Natural killer cell (primary cell): ENCODE data around the gene IL12RB2. TPM values are rescaled to one million over a fixed set of nuclear protein-coding genes. Genes with fewer than 3 reads are reported as not detected.

Experiments used
- ATAC-seq, 3 donors: fragments of 150-1000 bp in 2 of 3; fragments of 200-7000 bp in 1 of 3; cut with Tn5 transposase; 1 replicate in 1 of 3; 2 replicates in 2 of 3; pipeline ENCODE4 v1.10.0; 2021; ENCODE audit warnings: mild to moderate bottlenecking in 2 of 3, moderate library complexity in 2 of 3
- DNase-seq, 2 donors: peaks; one replicate each; pipeline versions ENCODE4 v3.0.0 to v3.0.0-alpha.2; 2013 to 2021; ENCODE audit warnings: mixed read lengths in 1 of 2
- H3K27ac ChIP-seq: one replicate; pipeline ENCODE4 v1.5.1; 2013; ENCODE audit warnings: mild to moderate bottlenecking, low read length
- H3K27me3 ChIP-seq: one replicate; pipeline ENCODE4 v1.6.1; 2013; ENCODE audit warnings: low read length; ENCODE audit not compliant: control insufficient read depth, insufficient read depth
- H3K36me3 ChIP-seq: one replicate; pipeline ENCODE4 v1.6.1; 2013; ENCODE audit warnings: low read length; ENCODE audit not compliant: control insufficient read depth, insufficient read depth
- H3K4me1 ChIP-seq: one replicate; pipeline ENCODE4 v1.6.1; 2013; ENCODE audit warnings: low read length; ENCODE audit not compliant: control insufficient read depth, insufficient read depth
- H3K4me3 ChIP-seq: one replicate; pipeline ENCODE4 v1.5.1; 2013; ENCODE audit warnings: low read length
- H3K9me3 ChIP-seq: one replicate; pipeline ENCODE4 v1.6.1; 2013; ENCODE audit warnings: low read length; ENCODE audit not compliant: control insufficient read depth, insufficient read depth
- H3K27ac Mint-ChIP-seq, 2 donors: one replicate each; pipeline ENCODE4 v1.8.0; 2022; ENCODE audit warnings: mild to moderate bottlenecking in 2 of 2, mixed read lengths in 2 of 2, moderate library complexity in 1 of 2
- H3K27me3 Mint-ChIP-seq, 2 donors: one replicate each; pipeline ENCODE4 v1.8.0; 2022; ENCODE audit warnings: low read depth in 2 of 2, mixed read lengths in 2 of 2
- H3K36me3 Mint-ChIP-seq: one replicate; pipeline ENCODE4 v1.8.0; 2022; ENCODE audit warnings: mixed read lengths
- H3K4me1 Mint-ChIP-seq, 2 donors: one replicate each; pipeline ENCODE4 v1.8.0; 2022; ENCODE audit warnings: mixed read lengths in 2 of 2
- H3K4me3 Mint-ChIP-seq: one replicate; pipeline ENCODE4 v1.8.0; 2022; ENCODE audit warnings: mild to moderate bottlenecking, moderate library complexity, mixed read lengths
- H3K9me3 Mint-ChIP-seq, 2 donors: one replicate each; pipeline ENCODE4 v1.8.0; 2022; ENCODE audit warnings: mixed read lengths in 2 of 2
- CTCF ChIP-seq: fragments of 200-600 bp; IDR thresholded peaks from one replicate; pipeline ENCODE4 v1.8.0; 2022; ENCODE audit warnings: antibody characterized with exemption
- WGBS: methylation state at CpG from one replicate; pipeline ENCODE4 v1.1.7; 2013; ENCODE audit warnings: missing lambda C conversion rate; ENCODE audit not compliant: insufficient coverage; 5-methylcytosine and 5-hydroxymethylcytosine counted together
- intact Hi-C: fragments of 100-400 bp; cut with micrococcal nuclease; formaldehyde crosslinking; loops from one replicate; pipeline ENCODE4 v1.14.2; 2022
- total RNA-seq, 4 donors: library from RNA; stranded (reverse); fragments of 120-200 nt in 1 of 4; gene quantifications; one replicate each; pipeline versions ENCODE4 v1.2.3 to v1.2.4, GENCODE V29; 2013 to 2022

IL12RB2 gene
- total RNA-seq, 3 donors from 2014 or later (not counting 1 experiment from before 2014, with no cell fraction given), result 18.2 to 51.2 (median 24.8) TPM

GRCh38 chr1:67430358-67431155 is 122.9 kb downstream of the IL12RB2 start, which contains the start of gene SERBP1:
Gene SERBP1, minus strand, starts transcription at chr1:67430402. Its CDS starts 102 bp downstream, at chr1:67430300.
- DNase-seq, result peak; percentile 91 to 98
- TF ChIP-seq CTCF, result no peak
- peak; percentile 82 to 95 (median 85) for ATAC-seq
- H3K9me3 ChIP-seq, result no peaks in the 10 kb centered on the region
- peak within 1 kb of the TSS; percentile 98 for H3K27ac ChIP-seq
- H3K4me3 Mint-ChIP-seq, result peak within 1 kb of the TSS; percentile 100
- H3K4me3 ChIP-seq, result peak within 1 kb of the TSS; percentile 80
- H3K27ac Mint-ChIP-seq, result peak within 1 kb of the TSS; percentile 99 to 100
- H3K4me1 ChIP-seq, result peaks cover 5% of the 10 kb centered on the region
- peaks cover 0 to 7% of the 10 kb centered on the region in 2 donors for H3K27me3 Mint-ChIP-seq
- no peaks in the 10 kb centered on the region for H3K27me3 ChIP-seq
- peaks cover 1% of the 10 kb centered on the region for H3K36me3 Mint-ChIP-seq
- under 1% methylated on average over 62 of the region's 62 CpGs for WGBS
- no peaks in the 10 kb centered on the region for H3K9me3 Mint-ChIP-seq
- H3K4me1 Mint-ChIP-seq, result peaks cover 60 to 62% of the 10 kb centered on the region in 2 donors
- H3K36me3 ChIP-seq, result peaks cover 9% of the 10 kb centered on the region
- intact Hi-C loops, result loop anchor here (1.0 to 10.0 kb wide), 5 partner anchors 70 to 496 kb away; partner anchors contain the start of gene GADD45A

- Mint-ChIP-seq H3K27me3 (peaks cover 0 to 7% of the 10 kb centered on the region in 2 donors), H3K4me3 (peak overlapping the region; percentile 100), H3K36me3 (no peaks in the 10 kb centered on the region), H3K4me1 (peaks cover 53 to 55% of the 10 kb centered on the region in 2 donors), H3K9me3 (no peaks in the 10 kb centered on the region), H3K27ac (peak overlapping the region; percentile 99 to 100)
- H3K27me3 ChIP-seq, result no peaks in the 10 kb centered on the region
- no peaks in the 10 kb centered on the region for H3K4me1 ChIP-seq
- ATAC-seq (no peak), DNase-seq (no peak)
- 33% methylated on average over 8 of the region's 12 CpGs for WGBS
- H3K36me3 ChIP-seq, result peaks cover 3% of the 10 kb centered on the region
- no peaks in the 10 kb centered on the region for H3K9me3 ChIP-seq
- H3K4me3 ChIP-seq, result peak overlapping the region; percentile 80
- TF ChIP-seq CTCF, result no peak
- intact Hi-C loops, result loop anchor here (1.0 to 10.0 kb wide), 4 partner anchors 69 to 496 kb away; no protein-coding TSS in a partner anchor
- peak overlapping the region; percentile 98 for H3K27ac ChIP-seq
These were observed 123.6 kb downstream of the IL12RB2 start for GRCh38 chr1:67431156-67431765.

- TF ChIP-seq CTCF, result no peak
- H3K4me1 ChIP-seq, result no peaks in the 10 kb centered on the region
- Mint-ChIP-seq H3K9me3 (no peaks in the 10 kb centered on the region), H3K4me3 (peak overlapping the region; percentile 100), H3K4me1 (peaks cover 46 to 47% of the 10 kb centered on the region in 2 donors), H3K36me3 (no peaks in the 10 kb centered on the region), H3K27ac (peak overlapping the region; percentile 63 to 99), H3K27me3 (peaks cover 2 to 7% of the 10 kb centered on the region in 2 donors)
- DNase-seq (peak in 1 of 2 donors; percentile 14), ATAC-seq (no peak)
- peaks cover 3% of the 10 kb centered on the region for H3K36me3 ChIP-seq
- no peaks in the 10 kb centered on the region for H3K27me3 ChIP-seq
- H3K27ac ChIP-seq, result no peak overlapping the region
- WGBS, result 93% methylated on average over 5 of the region's 8 CpGs
- H3K4me3 ChIP-seq, result no peak overlapping the region
- H3K9me3 ChIP-seq, result no peaks in the 10 kb centered on the region
- intact Hi-C loops, result loop anchor here (1.0 to 10.0 kb wide), 4 partner anchors 68 to 497 kb away; no protein-coding TSS in a partner anchor
These were observed 124.4 kb downstream of the IL12RB2 start for GRCh38 chr1:67431869-67432578.
